ENCODE data around the gene STPG4.

STPG4 gene

DNA sequence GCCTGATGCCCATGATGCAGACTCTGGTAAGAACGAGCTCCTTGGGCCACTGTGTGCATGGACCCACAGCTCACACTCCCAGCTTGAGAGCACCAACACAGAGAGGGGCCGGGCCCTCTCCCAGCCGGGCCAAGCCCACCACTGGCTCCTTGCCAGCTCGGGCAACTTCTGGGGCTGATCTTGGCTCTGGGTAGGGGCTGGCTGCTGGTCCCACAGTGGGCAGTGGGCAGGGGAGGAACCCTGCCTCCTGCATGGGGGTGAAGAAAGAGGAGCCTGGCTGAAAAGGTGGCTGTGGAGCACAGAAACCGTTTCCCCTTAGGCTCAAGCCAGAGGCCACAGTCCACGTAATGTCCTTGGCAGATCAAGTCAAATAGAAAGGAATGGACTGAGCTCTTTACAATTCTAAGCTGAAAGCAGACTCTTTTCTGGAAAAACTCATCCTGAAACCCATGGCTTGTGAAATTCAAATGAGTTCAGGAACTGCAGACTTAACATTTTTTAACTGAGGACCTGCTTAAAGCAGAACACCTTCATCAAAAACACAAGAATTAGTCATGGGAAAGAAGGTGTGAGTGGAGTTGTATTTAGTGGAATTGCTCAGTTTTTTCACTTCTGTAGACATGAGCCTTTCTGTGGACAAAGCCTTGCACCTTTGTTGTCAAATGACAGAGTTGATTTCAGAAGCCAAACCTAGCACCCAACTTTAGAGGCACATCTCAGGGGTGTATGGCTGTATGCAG lies 104.9 kb downstream of the STPG4 start:
- no peak for DNase-seq

- no peak for DNase-seq
These were observed 105.6 kb downstream of the STPG4 start for GRCh38 chr2:47049502-47049901.

- no peak for DNase-seq
These were observed 106.2 kb downstream of the STPG4 start for GRCh38 chr2:47048801-47049480.

DNA sequence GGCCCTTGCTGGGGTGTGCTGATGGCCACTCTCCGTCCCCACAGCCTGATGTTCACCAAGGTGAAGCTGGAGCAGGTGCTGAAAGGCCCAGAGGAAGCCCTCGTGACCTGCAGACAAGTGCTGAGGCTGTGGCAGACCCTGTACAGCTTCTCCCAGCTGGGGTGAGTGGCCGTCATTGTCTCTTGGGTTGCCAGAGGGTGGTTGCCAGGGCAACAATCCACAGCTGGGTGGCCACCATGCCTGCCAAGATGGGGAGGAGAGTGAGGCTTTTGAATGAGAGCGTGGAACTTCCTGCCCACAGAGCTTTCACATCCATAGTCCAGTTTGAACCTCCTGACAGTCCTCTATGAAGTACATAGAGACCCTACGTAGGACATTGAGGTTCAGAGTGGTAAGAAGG lies 108.8 kb downstream of the STPG4 start:
- DNase-seq, result no peak

- no peak for DNase-seq
These were observed 111.2 kb downstream of the STPG4 start for GRCh38 chr2:47043891-47044239.

- DNase-seq, result no peak
These were observed 111.8 kb downstream of the STPG4 start for GRCh38 chr2:47043142-47043890.

DNA sequence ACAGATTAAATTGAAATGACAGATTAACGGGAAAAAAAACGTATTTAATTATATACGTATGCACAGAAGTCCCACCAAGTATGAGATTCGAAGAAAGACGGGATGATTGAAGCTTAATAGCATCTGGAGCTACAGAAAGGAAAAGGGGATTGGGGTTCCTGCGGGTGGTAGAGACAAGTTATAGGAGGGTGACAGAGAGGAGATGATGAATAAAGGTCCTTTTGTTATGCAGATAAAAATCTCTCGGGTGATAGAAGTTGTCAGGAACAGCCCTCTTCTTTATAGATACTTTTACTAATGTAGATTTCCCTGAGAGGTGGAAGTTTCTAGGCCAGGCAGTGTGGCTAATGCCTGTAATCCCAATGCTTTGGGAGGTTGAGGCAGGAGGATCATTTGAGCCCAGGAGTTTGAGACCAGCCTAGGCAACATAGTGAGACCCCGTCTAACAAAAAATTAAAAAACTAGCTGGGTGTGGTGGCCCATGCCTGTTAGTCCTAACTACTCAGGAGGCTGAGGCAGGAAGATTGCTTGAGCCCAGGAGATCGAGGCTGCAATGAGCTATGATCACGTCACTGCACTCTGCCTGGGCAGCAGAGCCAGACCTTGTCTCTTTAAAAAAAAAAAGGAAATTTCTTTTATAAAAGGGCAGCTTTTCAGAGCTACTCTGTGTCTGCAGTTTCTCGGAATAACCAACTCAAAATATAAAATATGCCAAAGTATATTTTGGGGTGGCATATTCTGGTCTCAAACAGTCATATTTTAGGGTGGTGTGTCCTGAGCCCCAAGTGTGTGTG lies 113.0 kb downstream of the STPG4 start:
- no peak for DNase-seq

DNA sequence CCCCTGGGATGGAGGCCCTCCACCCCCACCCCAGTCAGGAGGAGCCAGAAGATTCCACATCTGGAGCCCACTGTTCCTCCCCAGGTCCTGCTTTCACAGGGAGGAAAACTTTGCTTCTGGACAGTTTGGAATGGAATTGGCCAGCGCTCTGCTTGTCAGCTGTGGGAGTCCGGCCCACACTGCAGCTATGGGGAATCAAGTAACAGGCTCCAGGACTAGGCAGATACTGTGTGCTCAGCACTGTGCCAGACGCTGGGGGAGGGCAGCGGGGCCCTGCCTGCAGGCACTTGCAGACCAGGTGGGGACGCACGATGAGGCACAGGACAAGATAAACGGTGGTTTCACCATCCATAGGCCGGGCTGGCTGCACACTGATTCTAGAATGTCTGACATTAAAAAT lies 114.0 kb downstream of the STPG4 start:
- DNase-seq, result no peak

DNA sequence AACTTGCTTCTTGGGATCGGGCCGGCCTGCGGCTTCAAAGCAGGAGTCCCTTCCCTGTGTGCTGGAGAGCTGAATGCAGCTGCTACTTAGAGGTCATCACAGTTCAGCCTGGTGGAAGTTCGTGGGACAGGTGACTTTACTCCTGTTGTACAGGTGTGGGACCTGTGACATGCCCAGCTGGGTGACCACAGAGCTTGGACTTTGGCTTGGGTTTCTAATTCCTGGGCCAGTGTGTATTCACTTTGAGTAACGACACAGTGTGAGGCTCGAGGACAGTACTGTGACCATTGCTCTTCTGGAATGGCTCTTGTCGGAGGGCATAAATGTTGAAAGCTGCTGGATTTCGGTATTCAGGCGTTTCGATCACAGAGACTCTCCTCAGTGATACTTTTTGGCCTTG lies 114.5 kb downstream of the STPG4 start:
- DNase-seq, result no peak

DNA sequence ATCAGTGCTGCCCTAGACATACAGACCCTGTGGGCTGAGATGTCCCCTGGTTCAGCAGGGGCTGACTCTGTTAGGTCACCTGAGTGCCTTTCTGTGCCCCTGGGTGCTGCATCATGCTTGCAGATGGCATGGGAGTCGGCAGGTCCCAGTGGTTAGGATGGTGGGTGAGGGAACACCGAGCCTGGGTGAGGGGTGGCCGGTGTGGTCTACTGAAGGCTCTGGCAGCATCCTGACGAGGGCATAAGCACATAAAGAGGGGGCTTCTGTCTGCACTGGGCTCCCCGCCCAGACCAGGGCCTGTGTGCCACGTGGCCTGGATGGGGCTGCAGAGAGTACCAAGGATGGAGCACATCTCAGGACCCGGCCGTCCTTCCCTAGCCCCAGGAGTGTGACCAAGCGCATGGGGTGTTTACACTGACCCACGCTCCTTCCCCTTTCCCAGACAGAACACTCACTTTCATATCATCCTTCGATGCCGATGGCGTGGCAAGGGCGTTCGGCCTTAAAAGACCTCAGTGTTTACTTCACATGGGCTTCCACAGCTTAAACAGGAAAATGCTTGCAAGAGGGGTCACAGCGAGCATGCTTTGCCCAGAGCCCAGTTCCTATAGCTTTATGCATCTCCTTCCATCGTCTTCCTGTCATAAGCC lies 115.1 kb downstream of the STPG4 start:
- DNase-seq, result no peak

GRCh38 chr2:47039489-47039870 lies 115.6 kb downstream of the STPG4 start:
- no peak for DNase-seq

DNA sequence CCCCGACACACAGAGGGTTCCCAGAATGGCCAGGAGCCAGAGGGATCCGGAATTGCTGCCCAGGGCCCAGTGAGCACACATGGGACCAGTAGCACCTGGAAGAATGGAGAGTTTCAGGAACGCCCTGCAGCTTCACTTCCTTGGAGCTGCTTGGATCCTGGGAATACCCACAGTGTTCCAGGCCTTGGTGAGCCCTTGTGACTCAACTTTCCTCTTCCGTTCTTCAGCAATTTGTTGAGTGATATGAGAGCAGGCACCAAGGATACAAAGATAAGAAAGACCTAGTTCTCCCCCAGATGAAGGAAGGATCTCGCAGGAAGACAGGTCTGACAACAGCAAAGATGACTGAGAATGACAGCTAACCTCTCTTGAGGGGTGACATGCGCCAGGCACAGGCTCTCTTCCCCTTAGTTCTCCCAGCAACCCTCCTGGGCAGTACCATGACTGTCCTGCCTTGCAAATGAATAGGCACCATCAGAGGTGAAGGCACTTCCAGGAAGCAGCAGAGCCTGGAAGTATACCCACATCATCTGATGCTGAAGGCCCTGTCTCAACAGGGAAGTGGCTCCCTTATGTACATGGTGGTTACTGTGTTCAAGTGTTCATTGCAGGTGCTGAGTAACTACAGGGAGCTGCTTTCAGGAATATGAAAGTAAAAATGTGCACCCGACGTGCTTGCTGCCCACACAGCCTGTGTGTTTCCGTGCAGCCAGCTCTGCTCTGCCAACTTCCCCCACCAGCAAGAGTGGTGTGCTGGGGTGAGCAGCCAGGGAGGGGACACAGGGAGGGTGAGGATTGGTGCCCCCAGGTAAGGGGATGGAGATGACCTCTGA lies 116.2 kb downstream of the STPG4 start:
- no peak for DNase-seq

- no peak for DNase-seq
These were observed 117.4 kb downstream of the STPG4 start for GRCh38 chr2:47037678-47038077.

Measured in activated CD4-positive, alpha-beta T cell treated with anti-CD3 and anti-CD28 coated beads, Interleukin-2, amount 50 U/mL, for 1 hour (primary cell).